Omental fat pad (tissue), 4 donors: ENCODE data around the gene LARGE1. TPM values are rescaled to one million over a fixed set of nuclear protein-coding genes. Genes with fewer than 3 reads are reported as not detected.

Experiments
- ATAC-seq: fragments of 150-250 bp; one replicate; pipeline ENCODE4 v1.9.1; 2016; ENCODE audit warnings: mild to moderate bottlenecking, moderate library complexity; ENCODE audit not compliant: low FRiP score
- DNase-seq: peaks from one replicate; pipeline ENCODE4 v3.0.0-alpha.2; 2019; ENCODE audit warnings: low spot score
- total RNA-seq, 4 donors: library from RNA; depleted of rRNA; stranded (reverse); fragments of >200 nt; gene quantifications; one replicate each; pipeline ENCODE4 v1.1.0, GENCODE V29; 2016
- TF ChIP-seq, protein P1 (sequence below), 3 donors: fragments of 450-650 bp; IDR thresholded peaks; one replicate each; pipeline ENCODE4 v1.5.1; 2016 to 2017; ENCODE audit warnings: antibody characterized with exemption in 3 of 3, mild to moderate bottlenecking in 3 of 3, moderate library complexity in 2 of 3

LARGE1 gene
- total RNA-seq, 4 donors from 2014 or later = 16.5 to 31.2 (median 22.3) TPM

DNA sequence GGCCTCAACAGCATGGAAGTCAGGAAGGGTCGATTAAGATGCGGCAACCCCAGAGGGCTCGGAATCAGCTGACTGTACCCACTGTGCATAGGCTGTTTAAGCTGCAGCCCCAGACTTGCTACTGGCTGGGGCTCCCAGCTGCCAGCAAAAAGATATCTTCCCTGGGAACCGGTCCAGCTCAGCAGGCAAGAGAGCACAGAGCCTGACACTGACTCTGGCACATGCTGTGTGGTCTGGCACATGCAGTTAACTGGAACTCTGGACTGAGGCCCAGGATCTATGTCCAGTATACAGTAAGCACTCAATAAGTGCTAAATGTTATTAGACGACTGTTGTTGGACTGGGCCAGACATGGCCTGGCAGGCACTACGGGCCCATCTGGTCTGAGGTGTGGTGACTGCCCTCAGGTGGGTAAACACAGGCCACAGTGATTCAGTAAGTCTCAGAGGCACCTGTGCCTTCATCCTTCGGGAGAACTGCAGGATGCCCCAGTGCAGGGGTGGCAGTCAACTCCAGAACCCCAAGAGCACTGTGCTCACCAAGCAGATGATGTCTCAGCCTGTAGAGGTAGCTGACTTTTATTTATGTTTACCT is 87.6 kb downstream of the LARGE1 start:
- ATAC-seq = no peak
- no peak for DNase-seq
- TF ChIP-seq, protein P1, sequence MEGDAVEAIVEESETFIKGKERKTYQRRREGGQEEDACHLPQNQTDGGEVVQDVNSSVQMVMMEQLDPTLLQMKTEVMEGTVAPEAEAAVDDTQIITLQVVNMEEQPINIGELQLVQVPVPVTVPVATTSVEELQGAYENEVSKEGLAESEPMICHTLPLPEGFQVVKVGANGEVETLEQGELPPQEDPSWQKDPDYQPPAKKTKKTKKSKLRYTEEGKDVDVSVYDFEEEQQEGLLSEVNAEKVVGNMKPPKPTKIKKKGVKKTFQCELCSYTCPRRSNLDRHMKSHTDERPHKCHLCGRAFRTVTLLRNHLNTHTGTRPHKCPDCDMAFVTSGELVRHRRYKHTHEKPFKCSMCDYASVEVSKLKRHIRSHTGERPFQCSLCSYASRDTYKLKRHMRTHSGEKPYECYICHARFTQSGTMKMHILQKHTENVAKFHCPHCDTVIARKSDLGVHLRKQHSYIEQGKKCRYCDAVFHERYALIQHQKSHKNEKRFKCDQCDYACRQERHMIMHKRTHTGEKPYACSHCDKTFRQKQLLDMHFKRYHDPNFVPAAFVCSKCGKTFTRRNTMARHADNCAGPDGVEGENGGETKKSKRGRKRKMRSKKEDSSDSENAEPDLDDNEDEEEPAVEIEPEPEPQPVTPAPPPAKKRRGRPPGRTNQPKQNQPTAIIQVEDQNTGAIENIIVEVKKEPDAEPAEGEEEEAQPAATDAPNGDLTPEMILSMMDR (IDR thresholded peaks at IDR 0.05) = no peak

DNA sequence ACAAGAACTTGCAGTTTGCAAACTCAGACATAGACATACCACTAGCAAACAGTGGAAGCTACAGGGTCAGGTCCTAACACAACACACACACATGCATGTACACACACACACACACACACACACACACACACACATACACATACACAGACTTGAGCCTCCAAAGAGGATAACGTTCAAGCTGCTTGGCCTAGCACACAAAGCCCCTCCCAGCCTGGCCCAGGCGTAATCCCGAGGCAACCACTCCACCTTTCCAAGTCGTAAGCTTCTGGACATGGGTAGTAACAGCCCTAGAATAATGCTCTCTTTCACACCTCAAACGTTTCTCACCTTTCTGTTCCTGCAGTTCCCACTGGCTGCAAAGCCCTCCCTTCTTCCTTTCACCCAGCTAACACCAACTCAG is 88.6 kb downstream of the LARGE1 start:
- DNase-seq (no peak), ATAC-seq (no peak)

DNA sequence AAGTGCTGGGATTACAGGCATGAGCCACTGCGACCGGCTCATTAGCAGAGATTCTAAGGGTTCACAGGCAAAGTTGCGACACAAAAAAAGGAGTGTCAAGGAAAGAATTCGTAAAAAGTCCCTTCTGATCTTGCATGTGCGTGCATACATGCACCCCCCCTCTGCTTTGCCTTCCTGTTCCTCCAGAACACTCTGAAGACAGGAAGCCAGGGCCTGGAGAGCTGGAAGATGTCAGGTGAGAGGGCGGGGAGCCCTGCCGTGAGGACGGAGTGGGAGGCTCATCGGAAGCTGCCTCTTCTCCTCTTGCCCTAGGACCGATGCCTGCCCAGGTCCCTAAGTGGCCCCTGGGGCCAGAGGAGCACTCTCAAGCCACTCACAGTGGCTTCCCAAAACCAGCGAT is 89.1 kb downstream of the LARGE1 start:
- DNase-seq (no peak), ATAC-seq (no peak)
- TF ChIP-seq, protein P1 (IDR thresholded peaks at IDR 0.05) = no peak

More for the DNA sequence above, 88.6 kb downstream of the LARGE1 start:
- TF ChIP-seq, protein P1 (IDR thresholded peaks at IDR 0.05) = no peak

DNA sequence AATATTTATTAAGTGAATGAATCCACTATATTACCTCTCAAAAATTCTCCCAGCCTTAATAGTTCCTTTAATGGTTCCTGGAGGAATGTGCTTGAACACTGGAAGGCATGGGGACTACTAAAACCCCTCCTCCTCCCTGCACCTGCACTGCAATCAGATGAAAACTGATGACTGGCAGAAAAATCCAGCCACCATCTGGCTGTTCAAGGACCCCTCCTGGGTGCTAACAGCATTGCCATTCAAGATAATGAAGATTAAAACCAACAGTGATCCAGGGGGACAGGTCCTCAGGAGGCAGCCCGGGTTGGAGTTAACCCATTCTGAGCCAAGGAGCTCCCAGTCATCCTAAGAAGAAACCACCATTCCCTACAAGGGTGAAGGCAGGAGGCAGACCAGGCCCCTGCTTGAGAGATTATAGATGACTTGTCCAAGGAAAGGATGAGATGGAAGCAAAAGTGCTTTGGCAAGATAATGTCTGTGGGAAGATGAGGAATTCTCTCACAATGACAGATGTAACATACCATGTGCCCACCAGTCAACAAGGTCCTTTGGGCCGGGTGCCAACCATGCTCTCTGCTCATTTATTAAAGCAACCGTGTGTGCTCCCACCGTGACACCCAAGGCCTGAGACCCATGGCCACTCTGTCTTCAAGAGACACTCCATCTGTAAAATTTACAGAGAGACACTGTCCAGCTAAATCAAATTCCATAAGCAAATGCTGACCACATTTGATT is 90.6 kb downstream of the LARGE1 start:
- TF ChIP-seq, protein P1 (IDR thresholded peaks at IDR 0.05) = no peak
- ATAC-seq (no peak), DNase-seq (no peak)

DNA sequence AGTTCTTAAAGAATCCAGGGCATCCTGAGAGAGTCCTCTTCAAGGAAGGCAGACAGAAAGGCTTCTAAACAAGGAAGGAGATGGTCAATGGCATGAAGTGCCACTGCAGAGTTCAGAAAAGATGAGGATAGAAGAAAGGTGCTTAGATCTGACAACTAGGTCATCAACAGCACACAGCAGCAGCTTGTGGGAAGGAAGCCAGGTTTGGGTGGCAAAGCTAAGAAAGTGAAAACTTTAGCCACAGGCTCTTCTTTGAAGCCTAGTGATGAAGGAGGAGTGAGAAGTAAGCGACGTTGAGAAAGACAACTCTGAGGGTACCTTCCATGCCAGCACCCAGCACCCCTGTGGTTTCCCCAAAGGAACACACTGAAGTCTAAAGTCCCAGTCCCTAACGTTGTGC is 92.0 kb downstream of the LARGE1 start:
- ATAC-seq (no peak), DNase-seq (no peak)
- TF ChIP-seq, protein P1 (IDR thresholded peaks at IDR 0.05) = no peak

DNA sequence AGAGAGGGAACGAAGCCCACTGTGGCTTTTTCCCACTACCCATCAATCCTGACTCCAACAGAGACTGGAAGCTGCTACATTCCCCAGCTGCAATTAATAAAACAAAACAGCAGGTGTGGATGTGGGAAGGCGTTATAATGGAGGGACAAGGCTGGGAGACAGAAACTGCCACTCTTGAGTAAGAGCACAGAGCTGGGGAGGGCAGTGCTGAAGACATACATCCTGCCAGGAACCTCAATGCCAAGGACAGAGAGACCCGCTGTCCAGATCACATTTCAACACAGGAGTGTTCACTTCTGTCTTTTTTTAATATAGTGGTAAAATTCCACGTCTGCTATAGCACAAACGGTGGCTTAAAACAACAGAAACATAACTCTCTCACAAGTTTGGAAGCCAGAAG is 94.5 kb downstream of the LARGE1 start:
- TF ChIP-seq, protein P1 (IDR thresholded peaks at IDR 0.05) = no peak
- DNase-seq = no peak
- ATAC-seq = no peak

DNA sequence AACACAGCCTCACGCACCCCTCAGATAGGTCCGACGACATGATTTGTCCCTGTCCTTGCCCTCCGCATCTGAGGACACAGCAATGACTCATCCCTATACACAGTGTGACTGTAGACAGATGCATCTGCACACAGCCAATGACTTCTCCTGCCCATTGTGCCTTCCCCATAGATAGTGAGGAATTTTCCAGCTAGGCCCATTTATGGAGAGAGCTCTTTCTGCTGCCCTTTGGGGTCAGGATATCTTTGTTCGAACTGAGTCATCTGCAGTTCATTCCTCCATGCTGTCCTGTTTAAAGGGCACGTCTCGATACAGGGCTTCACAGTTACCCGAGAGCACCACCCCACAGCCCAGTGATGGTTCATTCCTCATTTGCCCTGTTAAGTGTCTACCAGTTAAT is 96.7 kb downstream of the LARGE1 start:
- ATAC-seq = no peak
- TF ChIP-seq, protein P1 (IDR thresholded peaks at IDR 0.05) = no peak
- DNase-seq = no peak
